Measurements from ENCODE around the gene PSMD11.
"Not testable (repeated sequence)": the region's sequence is repeated elsewhere in the genome, so short reads cannot be mapped to it uniquely, and the experiment has no call there.

Gene PSMD11

GRCh38 chr17:32444301-32445073 lies at the start of gene PSMD11:
TSS of gene PSMD11 (plus strand) at chr17:32444510. CDS start at chr17:32444524, 14 bp downstream.
- peak; percentile 99 for DNase-seq

- no peak for DNase-seq
Observed at GRCh38 chr17:32396343-32396742, 48.0 kb upstream of the PSMD11 start.

- no peak for DNase-seq
Observed at GRCh38 chr17:32398946-32399345, 45.4 kb upstream of the PSMD11 start.

DNA sequence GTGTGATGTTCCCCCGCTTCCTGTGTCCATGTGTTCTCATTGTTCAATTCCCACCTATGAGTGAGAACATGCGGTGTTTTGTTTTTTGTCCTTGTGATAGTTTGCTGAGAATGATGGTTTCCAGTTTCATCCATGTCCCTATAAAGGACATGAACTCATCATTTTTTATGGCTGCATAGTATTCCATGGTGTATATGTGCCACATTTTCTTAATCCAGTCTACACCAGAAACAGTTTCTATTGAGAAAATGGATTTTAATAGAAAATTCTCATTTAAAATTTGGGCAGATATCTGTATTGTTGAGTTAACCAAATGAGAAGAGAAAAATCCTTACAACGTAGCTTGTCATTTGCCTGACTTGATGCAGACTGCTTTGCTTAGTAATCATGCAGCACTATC lies 34.2 kb upstream of the PSMD11 start:
- not testable (repeated sequence) for DNase-seq

- no peak for DNase-seq
Observed at GRCh38 chr17:32426894-32427293, 17.4 kb upstream of the PSMD11 start.

- DNase-seq = no peak
Observed at GRCh38 chr17:32429598-32429997, 14.7 kb upstream of the PSMD11 start.

- no peak for DNase-seq
Observed at GRCh38 chr17:32440722-32441121, 3.6 kb upstream of the PSMD11 start.

DNA sequence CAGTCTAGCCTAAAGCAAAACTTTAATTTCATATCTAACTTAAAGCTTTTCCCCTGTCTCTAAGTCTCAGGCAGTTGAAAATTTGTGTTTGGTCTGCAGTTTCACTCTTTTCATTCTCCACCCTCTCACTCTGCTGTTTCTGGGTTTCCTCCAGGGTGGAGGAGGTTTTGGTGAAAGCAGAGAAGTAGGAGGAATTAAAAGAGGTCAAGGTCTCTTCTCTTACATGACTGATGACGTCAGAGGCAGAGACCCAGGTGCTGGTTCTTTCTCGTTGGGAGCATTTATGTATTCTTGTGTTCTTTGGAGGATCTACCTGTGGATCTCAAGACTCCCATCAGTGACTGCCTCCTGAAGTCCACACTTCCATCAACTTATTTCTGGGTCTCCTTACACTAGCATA lies 2.4 kb upstream of the PSMD11 start:
- no peak for DNase-seq

DNA sequence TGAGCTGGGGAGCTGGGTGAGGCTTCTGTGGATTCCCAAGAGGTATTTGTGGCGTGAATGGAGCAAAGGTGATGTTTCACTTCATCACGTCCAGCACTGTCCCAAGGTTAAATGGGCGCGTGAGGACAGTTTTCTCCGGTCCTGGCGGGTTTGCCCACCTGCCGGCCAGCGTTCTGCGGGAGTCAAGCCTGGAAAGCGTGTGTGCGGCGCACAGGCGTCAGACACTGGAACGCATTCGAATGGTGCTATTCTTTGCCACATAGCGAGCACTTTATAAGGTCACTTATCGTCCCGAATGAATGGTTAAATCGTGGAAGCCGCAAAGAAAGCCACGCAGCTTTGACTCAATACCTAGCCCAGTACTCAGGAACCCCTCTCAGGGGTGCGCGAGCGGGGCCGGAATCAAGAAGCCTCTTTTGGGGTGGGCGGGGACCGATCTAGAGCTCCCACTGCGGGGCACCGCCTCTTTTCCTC lies 446 bp upstream of the PSMD11 start:
- no peak for DNase-seq

DNA sequence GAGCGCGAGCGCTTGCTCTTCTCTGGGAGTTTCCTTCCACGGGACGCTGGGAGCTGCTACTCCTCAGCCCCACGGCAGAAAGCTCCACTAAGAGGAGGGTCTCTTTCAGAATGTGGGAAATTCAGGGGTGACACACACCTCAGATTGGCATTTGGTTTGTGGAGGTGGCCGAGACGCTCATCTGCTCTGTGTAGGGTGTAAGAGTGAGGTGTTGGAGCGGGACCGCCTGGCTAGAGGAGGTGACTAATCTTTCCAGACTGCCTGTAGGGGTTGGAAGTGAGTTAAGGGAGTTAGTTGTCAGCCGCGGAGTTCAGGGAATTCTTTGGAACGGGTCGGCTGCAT lies 735 bp downstream of the PSMD11 start:
- no peak for DNase-seq

- DNase-seq = no peak
Observed at GRCh38 chr17:32445497-32445896, 1.2 kb downstream of the PSMD11 start.

GRCh38 chr17:32445971-32446370 lies 1.7 kb downstream of the PSMD11 start:
- DNase-seq = no peak

GRCh38 chr17:32446949-32447348 lies 2.6 kb downstream of the PSMD11 start:
- no peak for DNase-seq

DNA sequence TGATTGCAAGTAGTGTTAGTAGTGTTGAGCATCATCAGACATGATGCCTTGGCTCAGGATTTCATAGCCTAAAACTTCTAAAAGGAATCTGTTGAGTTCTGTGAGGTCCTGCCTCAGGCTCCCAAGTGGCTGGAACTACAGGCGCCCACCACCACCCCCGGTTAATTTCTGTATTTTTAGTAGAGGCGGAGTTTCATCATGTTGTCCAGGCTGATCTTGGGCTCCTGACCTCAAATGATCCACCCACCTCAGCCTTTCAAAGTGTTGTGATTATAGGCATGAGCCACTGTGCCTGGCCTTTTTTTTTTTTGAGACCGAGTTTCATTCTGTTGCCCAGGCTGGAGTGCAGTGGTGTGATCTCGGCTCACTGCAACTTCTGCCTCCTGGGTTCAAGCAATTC lies 5.7 kb downstream of the PSMD11 start:
- no peak for DNase-seq

DNA sequence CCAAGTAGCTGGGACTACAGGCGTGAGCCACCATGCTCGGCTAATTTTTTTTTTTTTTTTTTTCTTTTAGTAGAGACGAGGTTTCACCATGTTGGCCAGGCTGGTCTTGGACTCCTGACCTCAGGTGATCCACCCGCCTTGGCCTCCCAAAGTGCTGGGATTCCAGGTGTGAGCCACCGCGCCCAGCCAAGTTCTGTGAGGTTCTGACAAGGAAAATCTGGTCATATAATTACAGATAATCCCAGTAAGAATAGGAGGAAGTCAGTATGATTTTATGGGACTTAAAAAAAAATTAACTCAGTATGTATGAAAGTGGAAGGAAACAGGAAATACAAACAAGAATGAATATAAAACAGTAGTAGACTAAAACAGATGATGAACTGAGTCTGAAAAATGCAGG lies 6.1 kb downstream of the PSMD11 start:
- not testable (repeated sequence) for DNase-seq

DNA sequence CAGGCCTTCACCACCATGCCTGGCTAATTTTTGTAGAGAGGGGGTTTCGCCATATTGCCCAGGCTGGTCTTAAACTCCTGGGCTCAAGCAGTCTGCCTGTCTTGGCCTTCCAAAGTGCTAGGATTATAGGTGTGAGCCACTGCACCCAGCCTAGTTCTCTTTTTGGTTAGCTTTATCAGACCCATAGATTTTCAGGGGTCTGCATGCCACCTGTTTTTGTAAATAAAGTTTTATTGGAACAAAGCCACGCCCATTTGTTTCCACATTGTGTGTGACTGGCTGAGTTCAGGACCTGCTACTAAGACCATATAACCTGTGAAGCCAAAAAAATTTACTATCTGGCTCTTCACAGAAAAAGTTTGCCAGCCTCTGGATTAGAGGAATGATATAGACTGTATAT lies 7.6 kb downstream of the PSMD11 start:
- no peak for DNase-seq

GRCh38 chr17:32452281-32452680 lies 8.0 kb downstream of the PSMD11 start:
- DNase-seq = no peak

DNA sequence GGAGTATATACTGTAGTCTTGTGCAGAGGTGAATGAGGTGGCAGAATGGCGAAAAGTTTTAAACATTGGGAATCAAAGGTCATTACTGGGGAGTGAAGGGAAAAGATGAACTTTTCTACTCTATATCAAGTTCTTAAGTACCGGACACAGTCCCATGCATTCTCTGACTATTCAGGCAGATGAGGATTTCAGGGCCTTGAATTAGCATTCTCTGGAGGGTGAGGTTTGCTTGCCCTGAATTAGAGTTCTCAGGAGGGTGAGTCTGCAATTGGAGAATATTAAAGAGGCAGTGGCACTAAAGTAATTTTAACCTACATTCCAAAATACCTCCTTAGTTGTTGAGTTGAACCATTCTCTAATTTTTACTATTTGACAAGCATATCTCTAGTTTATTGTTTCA lies 9.1 kb downstream of the PSMD11 start:
- DNase-seq = no peak

DNA sequence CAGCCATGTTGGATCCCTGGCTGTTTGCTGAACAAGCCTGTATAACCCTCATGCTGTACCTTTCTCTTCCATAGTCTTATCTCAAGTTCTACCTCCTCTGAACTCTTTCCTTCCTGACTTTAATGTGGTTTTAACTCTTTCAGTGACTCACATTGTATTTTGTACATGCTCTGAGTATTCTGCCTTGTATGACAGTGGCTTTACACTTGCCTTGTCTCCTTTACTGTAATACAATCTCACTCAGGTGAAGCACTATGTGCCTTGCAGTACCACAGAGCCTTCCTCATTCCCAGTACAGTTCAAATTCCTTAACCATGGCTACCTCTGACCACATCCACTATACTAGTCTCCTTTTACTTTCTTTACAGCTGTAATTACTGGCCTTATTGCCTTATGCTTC lies 14.1 kb downstream of the PSMD11 start:
- no peak for DNase-seq

DNA sequence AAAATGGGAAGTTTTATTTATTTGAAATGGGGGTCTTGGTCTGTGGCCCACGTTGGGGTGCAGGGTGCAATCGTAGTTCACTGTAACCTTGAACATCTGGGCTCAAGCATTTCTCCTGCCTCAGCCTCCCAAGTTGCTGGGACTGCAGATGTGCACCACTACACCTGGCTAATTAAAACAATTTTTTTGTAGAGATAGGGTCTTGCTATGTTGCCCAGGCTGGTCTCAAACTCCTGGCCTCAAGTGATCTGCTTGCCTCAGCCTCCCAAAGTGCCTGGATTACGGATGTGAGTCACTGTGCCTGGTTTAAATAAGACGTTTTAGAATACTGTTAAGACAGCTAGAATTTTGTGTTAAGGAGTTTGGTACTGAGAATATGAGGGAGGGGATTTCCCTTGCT lies 15.7 kb downstream of the PSMD11 start:
- DNase-seq = no peak

GRCh38 chr17:32461498-32461852 lies 17.2 kb downstream of the PSMD11 start:
- no peak for DNase-seq

GRCh38 chr17:32461853-32462617 lies 17.7 kb downstream of the PSMD11 start:
- peak; percentile 57 for DNase-seq

- no peak for DNase-seq
Observed at GRCh38 chr17:32463304-32463703, 19.0 kb downstream of the PSMD11 start.

GRCh38 chr17:32464374-32464773 lies 20.1 kb downstream of the PSMD11 start:
- DNase-seq = no peak

- no peak for DNase-seq
Observed at GRCh38 chr17:32467949-32468348, 23.6 kb downstream of the PSMD11 start.
